Ishikawa (cell line): Measurements from ENCODE around the gene LOXL4.

ENCODE experiments used
- EP300 ChIP-seq: IDR thresholded peaks from 2 replicates; pipeline ENCODE4 v1.6.1; 2012; ENCODE audit warnings: borderline replicate concordance
- TF ChIP-seq, protein P1 (sequence below): IDR thresholded peaks from 2 replicates; pipeline ENCODE4 v1.6.1; 2012

DNA sequence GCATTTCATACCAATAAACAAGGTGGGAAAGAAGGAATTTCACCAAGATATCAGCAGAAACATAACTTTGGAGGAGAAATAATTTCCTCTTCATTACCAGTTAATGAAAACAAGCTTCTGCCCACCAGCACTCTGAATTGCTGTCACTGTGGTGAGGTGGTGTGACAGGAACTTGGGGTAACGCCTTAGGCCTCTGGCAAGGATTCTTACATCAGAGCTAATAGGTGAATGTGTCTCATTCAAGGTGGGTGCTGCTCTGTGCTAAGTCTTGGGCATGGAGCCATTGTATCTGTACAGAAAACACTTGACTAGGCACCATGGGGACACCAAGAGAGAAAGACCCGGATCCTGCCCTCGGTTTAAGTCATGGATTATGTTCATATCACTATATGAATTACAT lies 8.3 kb upstream of the LOXL4 start:
- TF ChIP-seq EP300 = no peak
- TF ChIP-seq, protein P1, sequence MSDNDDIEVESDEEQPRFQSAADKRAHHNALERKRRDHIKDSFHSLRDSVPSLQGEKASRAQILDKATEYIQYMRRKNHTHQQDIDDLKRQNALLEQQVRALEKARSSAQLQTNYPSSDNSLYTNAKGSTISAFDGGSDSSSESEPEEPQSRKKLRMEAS = no peak
